ENCODE data around the gene AMBRA1. TPM values are rescaled to one million over a fixed set of nuclear protein-coding genes. Genes with fewer than 3 reads are reported as not detected.

Gene AMBRA1
- total and polyA plus RNA-seq, 2 of the 8 experiments (the other 6 are each of a cell fraction or from before 2014, with no cell fraction given): 14.2 to 37.4 TPM

- Histone ChIP-seq H3K4me2 (ENCODE audit: insufficient read depth in 1 of 2, low read depth in 2 of 2, low read length in 2 of 2) (no peak overlapping the region), H3K4me3 (ENCODE audit: extremely low read depth in 1 of 4, insufficient read depth in 2 of 4, low read depth in 3 of 4, low read length in 4 of 4) (no peak overlapping the region), H2BK5ac (ENCODE audit: low read depth, low read length) (no peak overlapping the region), H3K18ac (ENCODE audit: extremely low read depth, low read length) (no peak overlapping the region), H3K27ac (ENCODE audit: low read depth, low read length) (no peak overlapping the region), H2BK12ac (ENCODE audit: low read depth, low read length) (no peak overlapping the region), H2BK20ac (ENCODE audit: low read length) (no peak overlapping the region), H2BK120ac (replicated peaks; ENCODE audit: low read depth, low read length) (no peak overlapping the region), H3K27me3 (replicated peaks in 1 of 4; ENCODE audit: control insufficient read depth in 3 of 4, extremely low read depth in 1 of 4, insufficient read depth in 3 of 4, low read length in 3 of 4) (no peaks in the 10 kb centered on the region), H3K36me3 (ENCODE audit: control insufficient read depth in 2 of 4, insufficient read depth in 4 of 4, low read length in 3 of 4) (peaks cover 6 to 29% (median 14%) of the 10 kb centered on the region in 4 experiments; a peak in 6 of 8 replicates), H2AFZ (ENCODE audit: low read length) (no peak overlapping the region), H3K9me3 (ENCODE audit: insufficient read depth in 2 of 2, low read depth in 1 of 2, low read length in 1 of 2) (no peaks in the 10 kb centered on the region), H3K79me2 (ENCODE audit: control insufficient read depth in 1 of 2, insufficient read depth in 2 of 2, low read length in 2 of 2) (peaks cover 0 to 5% of the 10 kb centered on the region in 2 experiments; a peak in 1 of 4 replicates), H3K23me2 (ENCODE audit: low read depth, low read length) (no peaks in the 10 kb centered on the region), H3K4ac (replicated peaks; ENCODE audit: insufficient read length, low read depth, low read length) (no peak overlapping the region), H2BK15ac (ENCODE audit: low read length) (no peak overlapping the region), H2AK5ac (ENCODE audit: low read depth, low read length) (no peak overlapping the region), H3K56ac (replicated peaks; ENCODE audit: insufficient read length, low read depth, low read length) (no peak overlapping the region), H3K9ac (replicated peaks in 1 of 4; ENCODE audit: extremely low read depth in 1 of 4, low read depth in 3 of 4, low read length in 3 of 4) (no peak overlapping the region), H3K23ac (ENCODE audit: insufficient read length) (no peak overlapping the region), H4K91ac (replicated peaks; ENCODE audit: insufficient read length, low read length) (no peak overlapping the region), H3K79me1 (ENCODE audit: low read depth, low read length) (no peaks in the 10 kb centered on the region; the same call in 1 of the 2 replicates), H3K4me1 (replicated peaks in 1 of 4; ENCODE audit: control insufficient read depth in 3 of 4, insufficient read depth in 4 of 4, low read length in 3 of 4) (peaks cover 0 to 13% (median 3%) of the 10 kb centered on the region in 4 experiments; a peak in 5 of 7 replicates), H3K14ac (ENCODE audit: insufficient read length) (no peak overlapping the region), H4K20me1 (replicated peaks in 1 of 2; ENCODE audit: control insufficient read depth in 1 of 2, insufficient read depth in 2 of 2, low read length in 2 of 2) (peaks cover 1 to 18% of the 10 kb centered on the region in 2 experiments), H4K8ac (ENCODE audit: extremely low read depth, insufficient read depth, low read length) (no peak overlapping the region; the same call in 1 of the 2 replicates), H4K5ac (ENCODE audit: insufficient read length, low read depth, low read length) (no peak overlapping the region)
- DNase-seq (ENCODE audit: low read depth in 1 of 2, low spot score in 2 of 2) (no peak), FAIRE-seq (no peak)
- ChIA-PET CTCF (ENCODE audit: partially characterized antibody) (interaction anchor here (0.6 to 44.5 kb wide), 5 partner anchors 7 to 510 kb away, joined by 3 to 1004 read pairs (median 4); partner anchors contain the start of gene DGKZ), POLR2A (ENCODE audit: partially characterized antibody) (interaction anchor here (1.4 kb wide), 1 partner anchor 11 kb away, joined by 5 read pairs; the partner anchor contains the start of gene MDK)
- WGBS, 2 experiments (ENCODE audit: extremely low coverage in 1 of 2, insufficient coverage in 1 of 2, insufficient read length in 1 of 2, insufficient replicate concordance in 2 of 2, low coverage in 1 of 2, low lambda C conversion rate in 2 of 2, missing lambda C conversion rate in 1 of 2): 98% methylated on average over 13 of the region's 13 CpGs; no CpG with 5 or more reads in 1 of the 2 experiments
- no peak for TF ChIP-seq TAF7 (optimal IDR thresholded peaks at IDR 0.05; ENCODE audit: borderline replicate concordance, low read depth, low read length)
- TF ChIP-seq RBBP5 (IDR thresholded peaks at IDR 0.05; ENCODE audit: borderline replicate concordance, low read depth, low read length): no peak
- no peak for TF ChIP-seq RXRA (IDR thresholded peaks at IDR 0.05; ENCODE audit: insufficient read depth, low read depth, low read length)
- TF ChIP-seq EGR1 (IDR thresholded peaks at IDR 0.05; ENCODE audit: borderline replicate concordance, low read depth, low read length): no peak
- no peak for TF ChIP-seq HDAC2 (IDR thresholded peaks at IDR 0.05; ENCODE audit: borderline replicate concordance in 1 of 2, low read depth in 2 of 2, low read length in 2 of 2)
- TF ChIP-seq ZNF274 (IDR thresholded peaks at IDR 0.05; ENCODE audit: borderline replicate concordance, extremely low read depth, low read length): no peak
- TF ChIP-seq GTF2F1 (IDR thresholded peaks at IDR 0.05; ENCODE audit: borderline replicate concordance, low read depth, low read length): no peak
- no peak for TF ChIP-seq USF2 (IDR thresholded peaks at IDR 0.05; ENCODE audit: low read length)
- no peak for TF ChIP-seq RFX5 (IDR thresholded peaks at IDR 0.05; ENCODE audit: borderline replicate concordance, low read depth, low read length)
- TF ChIP-seq CBX8 (IDR thresholded peaks at IDR 0.05; ENCODE audit: borderline replicate concordance, low read depth, low read length): no peak
- TF ChIP-seq MAFK (IDR thresholded peaks at IDR 0.05; ENCODE audit: low read depth, low read length): no peak
- no peak for TF ChIP-seq TEAD4 (IDR thresholded peaks at IDR 0.05; ENCODE audit: low read depth, low read length)
Measured at GRCh38 chr11:46370253-46370652, 223.6 kb downstream of the AMBRA1 start.

Measured in H1 (cell line).